Psoas muscle (tissue), 8 donors: ENCODE data around the gene FRYL. TPM values are rescaled to one million over a fixed set of nuclear protein-coding genes. Genes with fewer than 3 reads are reported as not detected.

ENCODE experiments used
- ATAC-seq, 4 donors: fragments of 200-7000 bp; cut with Tn5 transposase; one replicate each; pipeline ENCODE4 v1.9.1; 2020; ENCODE audit warnings: moderate library complexity in 3 of 4, mild to moderate bottlenecking in 2 of 4
- DNase-seq, 2 donors: peaks; one replicate each; pipeline ENCODE4 v3.0.0-alpha.2; 2020
- H3K27ac ChIP-seq: fragments of 200-600 bp; one replicate; pipeline ENCODE4 v1.8.0; 2022
- H3K27me3 ChIP-seq, 3 donors: fragments of 200-600 bp in 1 of 3; one replicate each; pipeline versions ENCODE4 v1.6.1 to v1.8.0; 2013 to 2022; ENCODE audit warnings: low read length in 2 of 3, mild to moderate bottlenecking in 2 of 3, moderate library complexity in 1 of 3; ENCODE audit not compliant: insufficient read depth in 3 of 3
- H3K36me3 ChIP-seq, 2 donors: fragments of 200-600 bp in 1 of 2; one replicate each; pipeline versions ENCODE4 v1.6.1 to v1.8.0; 2013 to 2022; ENCODE audit warnings: low read depth in 1 of 2, mild to moderate bottlenecking in 1 of 2, moderate library complexity in 1 of 2; ENCODE audit not compliant: insufficient read depth in 1 of 2
- H3K4me1 ChIP-seq: fragments of 200-600 bp; one replicate; pipeline ENCODE4 v1.8.0; 2022
- H3K4me3 ChIP-seq: fragments of 200-600 bp; one replicate; pipeline ENCODE4 v1.8.0; 2022; ENCODE audit warnings: mild to moderate bottlenecking
- H3K9me3 ChIP-seq: fragments of 200-600 bp; one replicate; pipeline ENCODE4 v1.8.0; 2022
- WGBS, 3 donors: extraction: QIAGEN DNeasy Blood & Tissue Kit; methylation state at CpG; one replicate each; pipeline versions ENCODE4 v1.1.6 to v1.1.7; 2013; 5-methylcytosine and 5-hydroxymethylcytosine counted together
- intact Hi-C, 2 donors: fragments of 100-400 bp; cut with DNase I; formaldehyde crosslinking; loops; one replicate each; pipeline versions ENCODE4 v1.11.0 to v1.14.2; 2022
- polyA plus RNA-seq, 3 donors: library from polyadenylated mRNA; stranded (reverse); fragments of 200-250 nt; gene quantifications; one replicate each; pipeline ENCODE4 v1.2.3, GENCODE V29; 2013
- total RNA-seq, 4 donors: library from RNA; stranded (reverse); fragmentation: NEBNext Ultra II Directional in 2 of 4; extraction: Animal tissue kit (Norgen Biotek cat#: 25700) in 2 of 4; gene quantifications; one replicate each; pipeline versions ENCODE4 v1.2.1 to v1.2.4, GENCODE V29; 2021 to 2023
- TF ChIP-seq, protein P1 (sequence below): fragments of 200-600 bp; IDR thresholded peaks from one replicate; pipeline ENCODE4 v1.8.0; 2022; ENCODE audit warnings: antibody characterized with exemption
- donor health status: healthy with polysubstance abuse.
- donor health status: DM: no; HTN: no; CAD: no; lungs with moderate emphysema.
- donor health status: Bipolar disorder and iron deficiency.
- donor health status: healthy.
- donor health status: DM: yes; HTN: yes; CAD: no.
- donor health status: DM: no; HTN: no; CAD: no.
- donor health status: DM: no; HTN: no; CAD: no.
- donor health status: DM: yes; HTN: yes; CAD: no.

The FRYL gene
- total and polyA plus RNA-seq, 7 donors, result 4.8 to 21.7 (median 15.0) TPM

DNA sequence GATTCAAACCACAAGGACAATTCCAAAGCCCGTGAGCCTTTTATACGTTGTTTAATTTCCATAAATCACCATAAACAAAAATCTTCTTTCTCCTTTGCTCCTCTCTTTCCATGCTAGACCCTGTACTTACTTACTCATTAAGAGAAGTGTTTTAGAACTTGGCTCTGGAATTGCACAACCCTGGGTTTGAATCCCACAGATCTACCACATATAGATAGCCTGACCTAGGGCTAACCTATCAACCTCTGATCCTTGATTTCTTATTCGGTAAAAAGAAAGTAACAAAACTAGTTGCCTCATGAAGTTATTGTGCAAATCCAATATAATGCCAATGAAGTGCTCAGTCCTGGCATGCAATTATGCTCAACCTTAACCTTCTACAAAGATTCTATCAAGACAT lies 221.3 kb downstream of the FRYL start:
- no peaks in the 10 kb centered on the region for H3K4me1 ChIP-seq
- DNase-seq (no peak), ATAC-seq (no peak)
- H3K4me3 ChIP-seq, result no peak overlapping the region
- no peaks in the 10 kb centered on the region for H3K27me3 ChIP-seq
- no peak overlapping the region for H3K27ac ChIP-seq
- H3K36me3 ChIP-seq, result peaks cover 4 to 94% of the 10 kb centered on the region in 2 donors
- H3K9me3 ChIP-seq, result no peaks in the 10 kb centered on the region
- intact Hi-C loops, result loop anchor here in 1 of 2 donors (5.0 kb wide), 1 partner anchor 42 kb away; no protein-coding TSS in a partner anchor
- WGBS, 3 donors, result 95 to 98% (median 96%) methylated on average over 3 of the region's 3 CpGs
- TF ChIP-seq, protein P1, sequence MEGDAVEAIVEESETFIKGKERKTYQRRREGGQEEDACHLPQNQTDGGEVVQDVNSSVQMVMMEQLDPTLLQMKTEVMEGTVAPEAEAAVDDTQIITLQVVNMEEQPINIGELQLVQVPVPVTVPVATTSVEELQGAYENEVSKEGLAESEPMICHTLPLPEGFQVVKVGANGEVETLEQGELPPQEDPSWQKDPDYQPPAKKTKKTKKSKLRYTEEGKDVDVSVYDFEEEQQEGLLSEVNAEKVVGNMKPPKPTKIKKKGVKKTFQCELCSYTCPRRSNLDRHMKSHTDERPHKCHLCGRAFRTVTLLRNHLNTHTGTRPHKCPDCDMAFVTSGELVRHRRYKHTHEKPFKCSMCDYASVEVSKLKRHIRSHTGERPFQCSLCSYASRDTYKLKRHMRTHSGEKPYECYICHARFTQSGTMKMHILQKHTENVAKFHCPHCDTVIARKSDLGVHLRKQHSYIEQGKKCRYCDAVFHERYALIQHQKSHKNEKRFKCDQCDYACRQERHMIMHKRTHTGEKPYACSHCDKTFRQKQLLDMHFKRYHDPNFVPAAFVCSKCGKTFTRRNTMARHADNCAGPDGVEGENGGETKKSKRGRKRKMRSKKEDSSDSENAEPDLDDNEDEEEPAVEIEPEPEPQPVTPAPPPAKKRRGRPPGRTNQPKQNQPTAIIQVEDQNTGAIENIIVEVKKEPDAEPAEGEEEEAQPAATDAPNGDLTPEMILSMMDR, result no peak

DNA sequence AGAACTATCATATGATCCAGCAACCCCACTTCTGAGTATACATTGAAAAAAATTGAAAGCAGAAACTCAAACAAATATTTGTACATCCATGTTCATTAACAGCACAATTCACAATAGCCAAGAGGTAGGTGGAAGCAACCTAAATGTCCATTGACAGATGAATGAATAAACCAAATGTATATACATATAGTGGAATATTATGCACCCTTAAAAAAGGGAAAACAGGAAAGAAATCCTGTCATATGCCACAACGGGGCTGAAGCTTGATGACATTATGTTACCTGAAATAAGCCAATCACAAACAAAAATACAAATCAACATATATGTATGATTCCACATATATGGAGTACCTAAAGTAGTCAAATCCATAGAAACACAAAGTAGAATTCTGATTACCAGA lies 222.1 kb downstream of the FRYL start:
- no peak overlapping the region for H3K4me3 ChIP-seq
- intact Hi-C loops, result loop anchor here in 1 of 2 donors (5.0 kb wide), 1 partner anchor 41 kb away; no protein-coding TSS in a partner anchor
- no peaks in the 10 kb centered on the region for H3K4me1 ChIP-seq
- ATAC-seq (no peak), DNase-seq (no peak)
- TF ChIP-seq, protein P1, result no peak
- WGBS, 3 donors, result 97 to 99% (median 98%) methylated on average over 1 of the region's 1 CpG
- no peaks in the 10 kb centered on the region for H3K27me3 ChIP-seq
- H3K27ac ChIP-seq, result no peak overlapping the region
- no peaks in the 10 kb centered on the region for H3K9me3 ChIP-seq
- peaks cover 4 to 94% of the 10 kb centered on the region in 2 donors for H3K36me3 ChIP-seq

GRCh38 chr4:48557478-48557877 lies 222.6 kb downstream of the FRYL start:
- no peak for ATAC-seq
- Histone ChIP-seq H3K4me1 (no peaks in the 10 kb centered on the region), H3K27ac (no peak overlapping the region), H3K9me3 (no peaks in the 10 kb centered on the region), H3K27me3 (no peaks in the 10 kb centered on the region), H3K4me3 (no peak overlapping the region), H3K36me3 (peaks cover 4 to 94% of the 10 kb centered on the region in 2 donors)
- DNase-seq, result no peak
- intact Hi-C loops, result loop anchor here in 1 of 2 donors (5.0 kb wide), 1 partner anchor 40 kb away; no protein-coding TSS in a partner anchor
- TF ChIP-seq, protein P1, result no peak
- 94 to 96% (median 94%) methylated on average over 8 of the region's 8 CpGs for WGBS, 3 donors

DNA sequence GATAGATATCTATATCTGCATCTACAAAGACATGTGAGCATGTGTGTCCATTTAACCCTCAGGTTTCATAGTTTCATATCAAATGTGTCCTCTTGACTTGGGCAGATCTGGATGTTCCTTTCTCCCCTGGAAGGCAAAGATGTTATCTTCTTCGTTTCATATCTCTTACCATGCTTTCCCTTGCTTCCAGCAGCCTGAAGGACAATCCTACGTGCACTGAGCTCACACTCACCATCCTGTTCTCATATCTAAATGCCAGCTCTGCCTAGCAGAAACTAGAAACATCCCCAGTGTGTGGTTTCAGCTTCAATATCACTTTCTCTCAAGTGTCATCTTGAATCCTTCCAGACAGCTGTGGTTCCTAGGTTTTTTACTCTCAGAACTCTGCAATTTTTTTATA lies 223.8 kb downstream of the FRYL start:
- Histone ChIP-seq H3K9me3 (no peaks in the 10 kb centered on the region), H3K36me3 (peaks cover 4 to 94% of the 10 kb centered on the region in 2 donors), H3K4me1 (no peaks in the 10 kb centered on the region), H3K4me3 (no peak overlapping the region), H3K27me3 (no peaks in the 10 kb centered on the region), H3K27ac (no peak overlapping the region)
- WGBS, 3 donors, result 94 to 97% (median 95%) methylated on average over 2 of the region's 2 CpGs
- DNase-seq (no peak), ATAC-seq (no peak)
- TF ChIP-seq, protein P1, result no peak
- intact Hi-C loops, result loop anchor here in 1 of 2 donors (5.0 kb wide), 1 partner anchor 39 kb away; no protein-coding TSS in a partner anchor

GRCh38 chr4:48554606-48555005 lies 225.5 kb downstream of the FRYL start:
- TF ChIP-seq, protein P1, result no peak
- WGBS, 3 donors, result 76 to 77% (median 76%) methylated on average over 5 of the region's 5 CpGs
- Histone ChIP-seq H3K27me3 (no peaks in the 10 kb centered on the region), H3K9me3 (no peaks in the 10 kb centered on the region), H3K36me3 (peaks cover 0 to 94% of the 10 kb centered on the region in 2 donors), H3K27ac (no peak overlapping the region), H3K4me1 (no peaks in the 10 kb centered on the region), H3K4me3 (no peak overlapping the region)
- ATAC-seq (no peak), DNase-seq (no peak)
- intact Hi-C loops, result loop anchor here in 1 of 2 donors (5.0 kb wide), 1 partner anchor 37 kb away; no protein-coding TSS in a partner anchor
